IMR-90 (cell line): ENCODE results near the gene VAMP5.
"Not testable (repeated sequence)": the region's sequence is repeated elsewhere in the genome, so short reads cannot be mapped to it uniquely, and the experiment has no call there.

Experiments used
- MAFK ChIP-seq: IDR thresholded peaks from 2 replicates; pipeline ENCODE4 v1.6.1; 2012; ENCODE audit warnings: low read depth, low read length, improper control_type of control experiment
- POLR2A ChIP-seq: IDR thresholded peaks from 2 replicates; pipeline ENCODE4 v1.6.1; 2012; ENCODE audit warnings: mild to moderate bottlenecking, low read depth, low read length
- RAD21 ChIP-seq: IDR thresholded peaks from 2 replicates; pipeline ENCODE4 v1.6.1; 2012; ENCODE audit warnings: low read length, improper control_type of control experiment
- RCOR1 ChIP-seq: IDR thresholded peaks from 2 replicates; pipeline ENCODE4 v1.6.1; 2012; ENCODE audit warnings: mild to moderate bottlenecking, low read length, improper control_type of control experiment; ENCODE audit not compliant: insufficient replicate concordance
- TF ChIP-seq, protein P1 (sequence below): conservative IDR thresholded peaks from 2 replicates; pipeline ENCODE4 v1.5.1; 2012; ENCODE audit warnings: mild to moderate bottlenecking, low read depth, low read length, improper control_type of control experiment
- TF ChIP-seq, protein P2 (sequence below): fragments of 150-350 bp; IDR thresholded peaks from 2 replicates; pipeline ENCODE4 v1.6.1; 2017; ENCODE audit warnings: mild to moderate bottlenecking, antibody characterized with exemption, low read length, low read depth

DNA sequence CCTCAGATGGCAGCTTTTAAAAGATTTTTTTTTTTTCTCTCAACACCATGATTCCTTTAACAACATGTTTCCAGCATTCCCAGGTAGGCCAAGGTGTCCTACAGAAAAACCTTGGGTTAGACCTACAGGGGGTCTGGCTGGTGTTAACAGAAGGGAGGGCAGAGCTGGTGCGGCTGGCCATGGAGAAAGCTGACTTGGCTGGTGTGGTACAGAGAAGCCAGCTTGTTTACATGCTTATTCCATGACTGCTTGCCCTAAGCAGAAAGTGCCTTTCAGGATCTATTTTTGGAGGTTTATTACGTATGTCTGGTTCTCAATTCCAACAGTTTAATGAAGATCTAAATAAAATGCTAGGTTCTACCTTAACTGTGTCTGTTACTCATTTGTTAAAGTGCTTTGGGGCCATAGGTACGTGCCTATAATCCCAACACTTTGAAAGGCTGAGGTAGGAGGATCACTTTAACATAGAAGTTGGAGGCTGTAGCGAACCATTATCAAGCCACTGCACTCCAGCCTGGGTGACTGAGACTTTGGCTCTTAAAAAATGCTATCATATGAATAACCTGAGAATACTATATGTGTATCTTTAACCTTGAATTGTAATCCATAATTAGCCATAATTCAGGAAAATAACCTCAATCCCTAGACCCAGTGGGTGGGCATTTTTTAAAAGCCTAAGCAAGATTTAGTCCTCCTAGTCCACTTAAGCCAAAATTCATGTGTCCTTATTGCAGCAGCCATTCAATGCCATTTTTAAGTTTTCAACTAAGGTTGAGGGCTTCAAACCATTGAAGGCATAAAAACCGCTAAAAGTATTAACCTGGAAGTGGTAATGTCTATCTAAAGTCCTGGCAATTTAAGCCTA is 39.1 kb upstream of the VAMP5 start:
- TF ChIP-seq, protein P1, sequence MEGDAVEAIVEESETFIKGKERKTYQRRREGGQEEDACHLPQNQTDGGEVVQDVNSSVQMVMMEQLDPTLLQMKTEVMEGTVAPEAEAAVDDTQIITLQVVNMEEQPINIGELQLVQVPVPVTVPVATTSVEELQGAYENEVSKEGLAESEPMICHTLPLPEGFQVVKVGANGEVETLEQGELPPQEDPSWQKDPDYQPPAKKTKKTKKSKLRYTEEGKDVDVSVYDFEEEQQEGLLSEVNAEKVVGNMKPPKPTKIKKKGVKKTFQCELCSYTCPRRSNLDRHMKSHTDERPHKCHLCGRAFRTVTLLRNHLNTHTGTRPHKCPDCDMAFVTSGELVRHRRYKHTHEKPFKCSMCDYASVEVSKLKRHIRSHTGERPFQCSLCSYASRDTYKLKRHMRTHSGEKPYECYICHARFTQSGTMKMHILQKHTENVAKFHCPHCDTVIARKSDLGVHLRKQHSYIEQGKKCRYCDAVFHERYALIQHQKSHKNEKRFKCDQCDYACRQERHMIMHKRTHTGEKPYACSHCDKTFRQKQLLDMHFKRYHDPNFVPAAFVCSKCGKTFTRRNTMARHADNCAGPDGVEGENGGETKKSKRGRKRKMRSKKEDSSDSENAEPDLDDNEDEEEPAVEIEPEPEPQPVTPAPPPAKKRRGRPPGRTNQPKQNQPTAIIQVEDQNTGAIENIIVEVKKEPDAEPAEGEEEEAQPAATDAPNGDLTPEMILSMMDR: not testable (repeated sequence)
- TF ChIP-seq MAFK, RCOR1, POLR2A, RAD21: not testable (repeated sequence)
- TF ChIP-seq, protein P2, sequence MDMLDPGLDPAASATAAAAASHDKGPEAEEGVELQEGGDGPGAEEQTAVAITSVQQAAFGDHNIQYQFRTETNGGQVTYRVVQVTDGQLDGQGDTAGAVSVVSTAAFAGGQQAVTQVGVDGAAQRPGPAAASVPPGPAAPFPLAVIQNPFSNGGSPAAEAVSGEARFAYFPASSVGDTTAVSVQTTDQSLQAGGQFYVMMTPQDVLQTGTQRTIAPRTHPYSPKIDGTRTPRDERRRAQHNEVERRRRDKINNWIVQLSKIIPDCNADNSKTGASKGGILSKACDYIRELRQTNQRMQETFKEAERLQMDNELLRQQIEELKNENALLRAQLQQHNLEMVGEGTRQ: not testable (repeated sequence)
